Stimulated activated CD8-positive, alpha-beta memory T cell treated with anti-CD3 and anti-CD28 coated beads, Interleukin-7, amount 100 ng/mL, for 24 hours (primary cell): ENCODE data around the gene PBX2.
"Not testable (repeated sequence)": the region's sequence is repeated elsewhere in the genome, so short reads cannot be mapped to it uniquely, and the experiment has no call there.

Experiments used
- DNase-seq: peaks from one replicate; pipeline ENCODE4 v3.0.0-alpha.2; 2020; ENCODE audit warnings: low read depth

PBX2 gene, protein sequence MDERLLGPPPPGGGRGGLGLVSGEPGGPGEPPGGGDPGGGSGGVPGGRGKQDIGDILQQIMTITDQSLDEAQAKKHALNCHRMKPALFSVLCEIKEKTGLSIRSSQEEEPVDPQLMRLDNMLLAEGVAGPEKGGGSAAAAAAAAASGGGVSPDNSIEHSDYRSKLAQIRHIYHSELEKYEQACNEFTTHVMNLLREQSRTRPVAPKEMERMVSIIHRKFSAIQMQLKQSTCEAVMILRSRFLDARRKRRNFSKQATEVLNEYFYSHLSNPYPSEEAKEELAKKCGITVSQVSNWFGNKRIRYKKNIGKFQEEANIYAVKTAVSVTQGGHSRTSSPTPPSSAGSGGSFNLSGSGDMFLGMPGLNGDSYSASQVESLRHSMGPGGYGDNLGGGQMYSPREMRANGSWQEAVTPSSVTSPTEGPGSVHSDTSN

GRCh38 chr6:32190054-32190851, at the start of gene PBX2:
PBX2 (minus strand) TSS chr6:32190202; CDS start chr6:32189915, 287 bp downstream.
- peak; percentile 66 for DNase-seq

- no peak for DNase-seq
Measured at GRCh38 chr6:32239462-32239861, 49.5 kb upstream of the PBX2 start.

DNA sequence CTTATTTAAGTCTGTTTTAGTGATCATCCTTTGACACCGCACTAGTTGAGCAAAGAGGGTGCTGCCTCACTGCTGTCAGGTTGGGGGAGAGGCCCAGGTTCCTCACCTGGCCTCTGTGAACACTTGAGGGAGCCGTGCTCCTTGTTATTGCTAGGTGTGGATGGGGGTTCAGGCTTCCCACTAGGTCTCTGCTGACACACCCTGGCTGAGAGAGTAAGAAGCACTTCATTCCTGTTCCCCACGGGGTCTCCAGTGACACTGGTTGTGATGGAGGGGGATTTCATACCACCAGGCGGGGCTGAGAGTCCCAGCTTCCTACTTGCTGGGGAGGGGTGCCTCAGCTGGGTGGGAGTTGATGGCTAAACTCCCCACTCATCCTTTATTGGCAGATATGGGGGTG, 44.9 kb upstream of the PBX2 start:
- DNase-seq = no peak

DNA sequence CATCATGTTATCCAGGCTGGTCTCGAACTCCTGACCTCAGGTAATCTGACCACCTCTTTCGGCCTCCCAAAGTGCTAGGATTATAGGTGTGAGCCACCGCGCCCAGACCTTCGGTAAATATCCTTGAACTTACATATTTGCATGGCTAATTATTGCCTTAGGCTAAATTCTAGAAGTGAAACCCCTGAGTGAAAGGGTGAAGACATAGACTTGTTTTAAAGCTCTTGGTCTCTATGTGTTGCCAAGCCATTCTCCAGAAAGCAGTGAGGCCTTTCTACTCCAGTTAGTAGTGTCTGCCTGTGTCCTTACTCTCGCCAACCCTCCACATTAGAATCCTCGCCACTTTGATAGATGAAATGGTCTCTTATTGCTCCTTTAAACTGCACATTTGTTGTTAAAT, 36.4 kb upstream of the PBX2 start:
- DNase-seq = no peak

GRCh38 chr6:32224696-32225095, 34.7 kb upstream of the PBX2 start:
- DNase-seq = no peak

GRCh38 chr6:32223258-32224235, 33.5 kb upstream of the PBX2 start, which contains the start of gene NOTCH4:
NOTCH4 (minus strand) TSS chr6:32224067; CDS start chr6:32223928, 139 bp downstream.
- no peak for DNase-seq

DNA sequence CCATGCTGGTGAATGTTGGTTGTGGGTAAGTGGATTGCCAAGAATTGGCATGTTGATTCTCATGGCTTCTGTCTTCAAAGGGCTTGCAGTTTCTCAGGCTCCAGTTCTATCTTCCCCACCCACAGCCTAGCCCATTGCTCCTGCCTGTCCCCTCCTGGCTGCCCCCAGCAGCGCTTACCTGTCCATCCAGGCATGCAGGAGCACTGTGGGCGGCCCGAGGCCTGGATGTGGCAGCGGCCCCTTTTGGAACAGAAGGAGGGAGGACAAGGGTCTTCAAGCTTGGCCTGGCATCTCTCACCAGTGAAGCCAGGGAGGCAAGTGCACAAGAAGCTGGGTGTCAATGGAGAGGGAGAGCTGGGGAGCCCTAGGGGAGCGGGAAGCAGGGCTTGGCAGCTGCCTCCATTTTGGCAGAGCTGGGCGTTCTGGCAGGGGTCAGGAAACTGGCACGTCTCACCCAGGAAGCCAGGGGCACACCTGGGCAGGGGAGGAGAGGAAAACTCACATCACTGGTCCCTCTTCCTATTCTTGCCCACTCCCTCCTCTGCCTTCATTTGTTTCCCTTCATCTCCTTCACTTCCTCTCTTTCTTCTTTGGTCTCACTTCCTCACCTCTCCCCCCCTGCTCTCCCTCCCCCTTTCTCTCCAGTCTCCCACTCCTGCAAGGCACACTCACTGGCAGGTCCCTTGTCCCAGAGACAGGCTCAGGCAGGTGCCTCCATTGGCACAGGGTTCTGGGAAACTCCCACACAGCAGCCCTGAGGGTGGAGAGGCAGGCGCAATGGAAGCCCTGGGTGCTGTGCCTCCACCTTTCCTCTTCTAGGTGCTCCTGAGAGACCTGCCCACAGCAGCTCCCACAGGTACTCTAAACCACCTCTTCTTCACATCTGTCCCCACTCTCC, 32.6 kb upstream of the PBX2 start:
- DNase-seq = no peak

- no peak for DNase-seq
Measured at GRCh38 chr6:32220021-32220420, 30.0 kb upstream of the PBX2 start.

GRCh38 chr6:32218167-32218566, 28.2 kb upstream of the PBX2 start:
- DNase-seq = no peak

- no peak for DNase-seq
Measured at GRCh38 chr6:32216998-32217397, 27.0 kb upstream of the PBX2 start.

DNA sequence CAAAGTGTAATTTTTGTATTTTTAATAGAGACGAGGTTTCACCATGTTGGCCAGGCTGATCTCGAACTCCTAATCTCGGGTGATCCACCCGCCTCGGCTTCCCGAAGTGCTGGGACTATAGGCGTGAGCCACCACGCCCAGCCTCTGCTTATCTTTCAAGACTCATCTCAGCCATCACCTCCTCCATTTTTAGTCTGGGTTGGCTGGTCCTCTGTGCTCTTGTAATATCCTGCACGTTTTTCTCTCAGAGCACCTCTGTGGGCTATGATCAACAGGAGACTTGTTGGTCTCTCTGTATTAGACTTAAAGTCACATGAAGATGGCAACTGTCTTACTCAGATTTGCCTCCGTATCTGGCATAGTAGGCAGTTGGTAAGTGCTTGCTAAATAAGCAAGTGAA, 26.3 kb upstream of the PBX2 start:
- no peak for DNase-seq

DNA sequence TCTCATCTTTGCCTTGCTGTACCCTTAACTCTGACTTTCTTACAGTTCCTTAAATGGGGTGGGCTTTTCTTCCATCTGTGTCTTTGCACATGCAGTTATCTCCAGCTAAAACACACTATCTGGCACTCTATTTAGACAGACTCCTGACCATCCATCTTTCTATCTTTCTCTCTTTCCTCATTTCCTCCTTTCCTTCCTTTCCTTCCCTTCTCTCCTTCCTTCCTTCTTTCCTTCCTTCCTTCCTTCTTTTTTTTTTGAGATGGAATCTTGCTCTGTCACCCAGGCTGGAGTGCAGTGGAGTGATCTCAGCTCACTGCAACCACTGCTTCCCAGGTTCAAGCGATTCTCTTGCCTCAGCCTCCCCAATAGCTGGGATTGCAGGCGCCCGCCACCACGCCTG, 25.6 kb upstream of the PBX2 start:
- no peak for DNase-seq

DNA sequence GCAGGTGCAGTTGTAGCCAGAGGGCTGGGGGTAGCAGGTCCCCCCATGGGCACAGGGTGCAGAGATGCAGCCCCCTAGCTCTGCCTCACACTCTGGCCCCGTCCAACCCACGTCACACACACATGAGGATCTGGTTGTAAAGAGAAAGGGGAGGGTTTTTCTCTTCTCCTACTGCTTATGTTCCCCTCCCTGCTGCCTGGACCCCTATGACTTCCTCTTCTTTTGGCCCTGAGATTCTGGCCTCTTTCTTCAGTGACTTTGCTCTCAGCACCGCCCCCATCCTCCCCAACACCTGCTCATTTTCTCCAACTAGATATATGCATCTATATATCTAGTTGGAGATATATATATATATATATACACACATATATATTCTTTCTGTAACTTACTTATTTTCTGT, 24.1 kb upstream of the PBX2 start:
- DNase-seq = no peak

DNA sequence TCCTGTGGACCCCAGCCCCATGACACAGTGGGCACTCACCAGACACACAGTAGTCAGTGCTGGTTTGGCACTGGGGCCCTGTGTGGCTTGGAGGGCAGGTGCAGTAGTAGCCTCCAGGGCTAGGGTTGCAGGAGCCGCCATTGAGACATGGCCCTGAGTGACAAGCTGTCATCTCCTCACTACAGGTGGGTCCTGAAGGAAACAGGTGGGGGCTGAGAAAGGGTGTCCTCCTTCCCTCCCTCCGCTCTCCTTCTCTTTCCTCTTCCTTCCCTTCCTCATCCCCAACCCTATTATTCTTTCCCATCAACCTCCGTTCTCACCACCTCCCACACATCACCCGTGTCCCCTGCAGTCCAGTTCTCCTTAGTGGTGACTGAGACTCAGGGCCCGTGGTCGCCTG, 23.6 kb upstream of the PBX2 start:
- DNase-seq = no peak

GRCh38 chr6:32212076-32212760, 22.2 kb upstream of the PBX2 start:
- DNase-seq = no peak

DNA sequence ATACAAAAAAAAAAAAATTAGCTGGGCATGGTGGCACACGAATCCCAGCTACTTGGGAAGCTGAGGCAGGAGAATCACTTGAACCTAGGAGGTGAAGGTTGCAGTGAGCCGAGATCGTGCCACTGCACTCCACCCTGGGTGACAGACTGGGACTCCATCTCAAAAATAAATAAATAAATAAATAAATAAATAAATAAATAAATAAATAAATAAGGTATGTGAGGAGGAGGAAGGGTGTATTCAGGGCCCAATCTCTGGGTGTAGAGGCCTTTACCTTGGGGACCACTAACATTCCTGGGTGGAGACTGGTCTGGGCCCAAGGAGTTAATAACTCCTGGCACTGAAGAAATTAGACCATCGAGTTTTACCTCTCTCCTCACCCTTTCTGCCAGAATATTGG, 21.4 kb upstream of the PBX2 start:
- DNase-seq = not testable (repeated sequence)

- no peak for DNase-seq
Measured at GRCh38 chr6:32210191-32210601, 20.2 kb upstream of the PBX2 start.

GRCh38 chr6:32208996-32209395, 19.0 kb upstream of the PBX2 start:
- no peak for DNase-seq

DNA sequence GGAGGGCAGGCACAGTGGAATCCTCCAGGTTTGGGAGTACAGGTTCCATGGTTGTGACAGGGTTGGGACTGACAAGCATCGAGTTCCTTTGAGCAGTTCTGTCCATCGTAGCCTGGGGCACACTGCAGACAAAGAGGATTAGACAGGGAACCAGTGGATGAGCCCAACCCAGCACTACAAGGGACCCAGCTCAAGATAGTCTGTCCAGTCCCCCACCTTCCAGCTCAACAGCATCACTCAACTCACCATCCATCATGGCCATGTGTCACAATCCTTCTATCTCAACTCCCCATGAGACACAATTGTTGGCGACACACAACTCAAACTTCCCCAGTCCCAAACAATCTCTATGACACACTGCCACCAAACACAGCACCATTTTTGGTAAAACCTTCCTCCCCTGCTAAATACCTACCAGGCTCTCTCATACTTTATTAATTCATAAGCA, 14.3 kb upstream of the PBX2 start:
- no peak for DNase-seq
